AG09309 (cell line): ENCODE results near the gene GPATCH1.

Source experiments
- DNase-seq: peaks from one replicate; pipeline ENCODE4 v3.0.0-alpha.2; 2010; ENCODE audit warnings: low read depth
- H3K4me3 ChIP-seq: 2 replicates; pipeline ENCODE4 v1.5.1; 2011; ENCODE audit warnings: mild to moderate bottlenecking, low read depth, low read length, moderate library complexity; ENCODE audit not compliant: control insufficient read depth
- CTCF ChIP-seq: IDR thresholded peaks from 2 replicates; pipeline ENCODE4 v1.5.1; 2011; ENCODE audit warnings: mild to moderate bottlenecking, low read depth, low read length, inconsistent platforms; ENCODE audit not compliant: insufficient read depth, control insufficient read depth; ENCODE audit errors: missing control alignments

Gene GPATCH1

GRCh38 chr19:33130433-33130832, 49.5 kb downstream of the GPATCH1 start:
- no peak for TF ChIP-seq CTCF
- no peak overlapping the region for H3K4me3 ChIP-seq
- no peak for DNase-seq

- DNase-seq = no peak
- TF ChIP-seq CTCF = no peak
- no peak within 1 kb of the TSS for H3K4me3 ChIP-seq
Observed at GRCh38 chr19:33132021-33132420, 51.0 kb downstream of the GPATCH1 start, which contains the start of gene WDR88. WDR88 (plus strand) TSS chr19:33132114; CDS start chr19:33132170, 56 bp downstream.

GRCh38 chr19:33132425-33132824, 51.4 kb downstream of the GPATCH1 start:
- DNase-seq = no peak
- peak; percentile 25 for TF ChIP-seq CTCF
- no peak overlapping the region for H3K4me3 ChIP-seq

GRCh38 chr19:33133438-33134031, 52.6 kb downstream of the GPATCH1 start:
- DNase-seq = no peak
- no peak overlapping the region for H3K4me3 ChIP-seq
- no peak for TF ChIP-seq CTCF

- no peak for TF ChIP-seq CTCF
- DNase-seq = no peak
- H3K4me3 ChIP-seq = no peak overlapping the region
Observed at GRCh38 chr19:33134571-33135041, 53.6 kb downstream of the GPATCH1 start.

- TF ChIP-seq CTCF = no peak
- DNase-seq = no peak
- no peak overlapping the region for H3K4me3 ChIP-seq
Observed at GRCh38 chr19:33139165-33139564, 58.2 kb downstream of the GPATCH1 start.
